GM19025 (cell line): ENCODE results near the gene HPCAL1.
"Not testable (repeated sequence)": the region's sequence is repeated elsewhere in the genome, so short reads cannot be mapped to it uniquely, and the experiment has no call there.

Experiments
- ATAC-seq: cut with Tn5 transposase; IDR thresholded peaks from one replicate; pipeline ENCODE4 v1.9.1; 2021; ENCODE audit warnings: mild to moderate bottlenecking, low read depth, moderate library complexity; ENCODE audit not compliant: unreplicated experiment

Gene HPCAL1

GRCh38 chr2:10449486-10449831 lies 146.8 kb downstream of the HPCAL1 start:
- ATAC-seq: no peak

GRCh38 chr2:10449838-10450691 lies 147.4 kb downstream of the HPCAL1 start:
- ATAC-seq: no peak

DNA sequence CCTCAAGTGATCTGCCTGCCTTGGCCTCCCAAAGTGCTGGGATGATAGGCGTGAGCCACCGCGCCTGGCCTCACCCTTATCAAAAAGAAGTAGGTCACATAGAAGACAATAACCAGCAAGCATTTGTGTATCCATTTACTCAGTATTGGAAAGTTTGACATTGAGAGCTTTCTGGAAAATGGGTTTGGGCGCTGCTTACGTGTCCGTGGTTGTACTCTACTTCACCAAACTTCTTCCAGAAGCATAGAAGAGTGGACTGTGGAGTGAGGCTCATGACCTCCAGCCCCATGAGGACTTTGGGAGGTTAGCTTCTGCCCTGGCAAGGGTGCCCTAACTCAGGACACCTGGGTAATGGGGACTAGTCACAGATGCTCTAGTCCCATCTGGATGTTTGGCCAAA lies 149.1 kb downstream of the HPCAL1 start:
- ATAC-seq: no peak

- ATAC-seq: no peak
Observed at GRCh38 chr2:10452312-10452711, 149.6 kb downstream of the HPCAL1 start.

GRCh38 chr2:10452956-10453904 lies 150.5 kb downstream of the HPCAL1 start:
- no peak for ATAC-seq

DNA sequence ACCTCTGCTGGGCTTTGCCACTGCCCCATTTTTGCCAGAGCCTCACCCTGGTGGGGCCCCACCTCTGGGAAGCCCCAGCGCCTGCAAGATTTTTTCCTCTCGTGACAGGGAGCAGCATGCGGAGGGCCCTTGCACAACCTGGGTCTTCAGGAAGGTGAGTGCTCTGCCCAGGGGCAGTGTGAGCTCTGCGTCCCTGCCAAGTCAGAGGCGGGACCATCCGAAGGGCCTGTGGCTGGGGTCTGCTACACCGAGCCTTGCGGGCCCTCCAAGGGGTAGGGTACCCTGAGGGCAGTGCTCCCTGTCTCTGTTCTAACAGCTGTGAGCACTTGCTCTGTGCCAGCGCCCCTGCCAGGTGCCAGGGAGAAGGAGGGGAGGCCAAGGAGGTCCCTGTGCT lies 151.2 kb downstream of the HPCAL1 start:
- ATAC-seq: no peak

DNA sequence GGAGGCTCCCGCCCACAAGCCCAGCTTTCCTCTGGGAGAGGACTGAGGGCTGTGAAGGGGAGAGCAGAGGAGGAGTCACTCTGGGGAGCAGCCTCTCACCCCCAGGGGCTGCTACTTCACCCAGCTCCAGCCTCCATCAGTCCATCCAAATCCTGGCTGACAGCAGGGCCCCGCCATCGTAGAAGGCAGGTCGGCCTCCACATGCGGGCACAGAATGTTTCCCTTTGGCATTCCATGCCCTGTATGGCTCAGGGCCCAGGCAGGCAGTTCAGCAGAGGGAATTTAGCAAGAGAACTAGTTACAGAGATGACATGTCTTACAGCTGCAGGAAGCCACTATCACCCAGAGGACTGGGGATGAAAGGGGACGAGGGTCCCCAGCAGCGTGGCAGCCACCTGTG lies 151.8 kb downstream of the HPCAL1 start:
- no peak for ATAC-seq

DNA sequence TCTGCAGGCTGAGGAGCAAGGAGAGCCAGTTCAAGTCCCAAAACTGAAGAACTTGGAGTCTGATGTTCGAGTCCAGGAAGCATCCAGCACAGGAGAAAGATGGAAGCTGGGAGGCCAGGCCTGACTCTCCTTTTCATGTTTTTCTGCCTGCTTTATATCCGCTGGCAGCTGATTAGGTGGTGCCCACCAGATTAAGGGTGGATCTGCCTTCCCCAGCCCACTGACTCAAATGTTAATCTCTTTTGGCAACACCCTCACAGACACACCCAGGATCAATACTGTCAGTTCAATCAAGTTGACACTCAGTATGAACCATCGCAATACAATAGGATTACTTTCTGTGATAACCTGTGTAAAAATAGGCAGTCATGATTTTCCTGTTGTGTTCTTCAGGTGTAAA lies 154.5 kb downstream of the HPCAL1 start:
- not testable (repeated sequence) for ATAC-seq

DNA sequence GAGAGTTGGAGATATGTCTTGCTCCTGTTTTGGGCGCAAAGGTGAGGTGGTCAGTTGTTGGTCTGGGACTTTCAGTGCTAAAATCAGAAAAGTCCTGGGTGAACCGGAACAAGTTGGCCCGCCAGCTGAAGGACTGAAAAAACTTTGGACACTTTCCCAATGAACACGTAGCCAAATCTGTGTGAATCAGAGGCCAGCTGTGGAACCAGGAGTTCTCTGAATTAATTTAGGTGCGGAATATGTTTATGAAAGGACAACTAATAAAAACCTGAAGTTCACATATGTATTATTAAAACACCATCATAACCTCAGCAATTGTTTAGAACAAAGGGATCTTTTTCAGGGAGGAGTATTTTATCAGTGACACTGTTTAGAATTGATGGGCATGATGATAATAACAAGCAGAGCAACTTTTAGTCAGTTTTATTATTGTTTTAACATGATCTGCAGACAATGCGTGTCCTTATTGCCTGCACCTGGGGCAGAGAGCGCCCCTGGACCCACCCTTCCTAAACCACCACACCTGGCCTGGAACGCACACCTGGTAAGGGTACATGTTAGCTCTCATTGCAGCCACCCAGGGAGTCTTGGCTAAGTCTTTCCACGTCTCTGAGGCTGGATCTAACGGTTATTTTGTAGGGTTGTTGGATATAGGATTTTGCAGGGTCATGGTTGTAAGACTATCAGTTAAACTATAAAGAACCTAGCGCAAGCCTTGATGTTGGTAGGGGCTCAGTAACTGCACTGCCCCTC lies 155.3 kb downstream of the HPCAL1 start:
- no peak for ATAC-seq

DNA sequence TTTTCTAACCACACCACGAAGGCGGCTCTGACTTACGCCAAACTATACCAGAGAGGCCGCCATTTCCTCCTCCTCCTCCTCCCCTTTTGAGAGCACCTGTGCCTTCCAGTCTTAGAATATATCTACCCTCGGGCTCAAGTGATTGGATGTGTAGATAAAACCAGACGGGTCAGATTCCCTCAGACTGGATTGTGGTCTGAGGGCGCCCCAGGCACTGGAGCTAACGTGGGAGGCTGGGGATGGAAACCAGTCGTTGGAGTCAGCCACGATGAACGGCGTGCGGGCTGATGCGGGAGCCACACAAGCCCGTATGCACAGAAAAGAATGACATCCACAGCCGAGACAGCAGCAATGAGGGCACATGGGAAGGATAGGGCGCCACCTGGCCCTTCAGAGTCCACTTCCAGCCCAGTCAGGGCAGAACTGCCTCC lies 157.7 kb downstream of the HPCAL1 start:
- ATAC-seq: no peak

DNA sequence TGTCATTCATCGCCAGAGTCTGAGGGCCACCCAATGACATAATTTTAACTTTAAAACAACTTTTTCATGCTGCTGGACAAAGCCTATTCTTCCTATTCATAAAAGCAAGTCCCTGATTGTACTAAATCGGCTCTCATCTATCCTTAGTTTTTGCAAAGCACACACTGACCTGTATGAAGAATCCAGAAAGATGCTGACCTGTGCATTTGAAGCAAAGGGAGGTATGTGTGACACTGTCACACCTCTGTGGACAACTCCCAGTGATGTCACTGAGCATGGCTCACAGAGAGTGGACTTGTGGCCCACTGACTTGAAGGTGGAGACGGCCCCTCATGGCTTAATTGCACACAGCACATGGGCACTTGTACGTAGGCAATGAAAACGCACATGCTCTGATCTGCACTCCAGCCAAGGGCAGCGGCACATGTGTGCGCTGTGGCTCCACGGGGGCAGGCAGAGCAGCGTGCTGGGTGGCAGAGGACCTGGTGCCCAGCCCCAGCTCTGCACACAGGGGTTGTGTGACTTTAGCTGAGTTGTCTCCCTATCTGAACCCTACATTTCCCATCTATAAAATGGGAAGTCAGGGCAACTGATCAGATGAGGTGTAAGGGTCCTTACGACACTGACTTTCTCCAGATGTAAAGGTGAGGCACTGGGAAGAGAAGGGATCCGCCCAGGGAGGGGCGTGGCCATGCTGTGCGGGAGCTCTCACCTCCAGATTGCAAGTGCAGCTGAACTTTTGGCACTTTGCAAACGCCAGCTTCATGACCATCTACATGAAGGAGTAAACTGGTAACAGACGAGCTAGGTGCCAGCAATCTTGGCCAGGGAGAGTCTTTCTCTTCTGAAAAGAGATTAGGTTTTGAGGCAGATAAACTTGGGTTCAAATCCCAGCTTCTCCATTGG lies 159.7 kb downstream of the HPCAL1 start:
- ATAC-seq: no peak

- ATAC-seq: no peak
Observed at GRCh38 chr2:10465910-10466309, 163.2 kb downstream of the HPCAL1 start.

- ATAC-seq: no peak
Observed at GRCh38 chr2:10466801-10467200, 164.1 kb downstream of the HPCAL1 start.

GRCh38 chr2:10467401-10467800 lies 164.7 kb downstream of the HPCAL1 start:
- no peak for ATAC-seq

DNA sequence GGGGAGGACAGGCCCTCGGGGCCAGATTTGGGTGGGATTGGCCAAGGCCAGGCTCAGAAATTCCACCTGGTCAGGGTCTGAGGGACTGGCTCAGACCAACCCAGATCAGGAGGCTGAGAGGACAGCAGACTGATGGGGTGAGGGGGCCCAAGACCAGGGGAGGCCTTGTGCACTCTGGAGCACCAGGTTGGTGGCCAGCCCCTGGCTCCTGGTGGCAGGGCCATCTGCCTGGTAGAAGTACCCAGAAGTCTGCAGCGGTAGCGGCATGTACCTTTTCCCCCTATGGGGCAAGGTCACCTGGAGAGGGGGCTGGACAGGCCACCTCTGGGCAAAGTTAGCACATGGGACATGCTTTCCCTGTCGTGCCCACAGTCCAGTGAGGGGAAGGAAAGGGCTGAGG lies 166.6 kb downstream of the HPCAL1 start:
- ATAC-seq: no peak

GRCh38 chr2:10469955-10470608 lies 167.4 kb downstream of the HPCAL1 start:
- ATAC-seq: no peak

DNA sequence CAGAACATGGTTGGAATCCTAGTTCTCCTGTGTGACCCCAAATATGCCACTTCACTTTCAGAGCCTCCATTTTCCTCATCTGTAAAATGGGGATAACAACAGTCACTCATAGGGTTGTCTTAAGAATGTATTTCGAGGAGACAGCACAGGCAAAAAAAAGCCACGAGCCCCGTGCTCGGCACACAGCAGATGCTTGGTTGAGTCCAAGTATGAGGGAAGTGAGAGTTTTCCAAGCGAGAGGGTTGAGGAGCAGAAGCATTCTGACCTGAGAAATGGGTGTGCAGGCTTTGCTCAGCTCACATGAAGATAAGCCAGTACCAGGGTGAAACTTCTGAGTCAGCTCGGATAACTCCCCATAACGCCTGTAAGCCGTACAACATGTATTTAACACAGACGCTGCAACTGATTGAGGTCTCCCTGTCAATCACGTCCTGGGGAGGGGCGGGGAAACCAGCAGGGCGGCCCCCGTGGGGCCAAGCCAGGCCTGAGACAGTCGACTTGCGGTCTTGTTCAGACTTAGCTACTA lies 168.4 kb downstream of the HPCAL1 start:
- ATAC-seq: no peak

GRCh38 chr2:10471955-10472354 lies 169.3 kb downstream of the HPCAL1 start:
- no peak for ATAC-seq

GRCh38 chr2:10473121-10473756 lies 170.5 kb downstream of the HPCAL1 start:
- no peak for ATAC-seq
